Activated CD4-positive, CD25-positive, alpha-beta regulatory T cell treated with anti-CD3 and anti-CD28 coated beads, Interleukin-2, amount 50 U/mL, for 72 hours (primary cell): Measurements from ENCODE around the gene GPT2.
"Not testable (repeated sequence)": the region's sequence is repeated elsewhere in the genome, so short reads cannot be mapped to it uniquely, and the experiment has no call there.

Experiments
- DNase-seq: peaks from one replicate; pipeline ENCODE4 v3.0.0; 2021

Gene GPT2

GRCh38 chr16:46923513-46924295 is 39.5 kb downstream of the GPT2 start:
- DNase-seq: no peak

DNA sequence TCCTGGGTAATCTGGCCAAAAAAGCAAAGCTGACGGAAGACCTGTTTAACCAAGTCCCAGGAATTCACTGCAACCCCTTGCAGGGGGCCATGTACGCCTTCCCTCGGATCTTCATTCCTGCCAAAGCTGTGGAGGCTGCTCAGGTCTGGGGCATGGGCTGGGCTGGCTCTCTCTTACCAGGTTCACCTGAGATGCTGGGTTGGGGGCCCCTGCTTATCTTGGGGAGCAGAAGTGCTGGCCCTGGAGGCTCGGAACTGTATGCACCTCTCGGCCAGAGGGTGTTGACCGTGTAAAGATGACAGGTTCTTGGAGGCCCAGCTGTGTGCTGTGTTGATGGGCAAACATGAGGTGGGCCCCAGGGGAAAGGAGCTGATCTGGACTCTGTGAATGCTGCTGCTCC is 40.2 kb downstream of the GPT2 start:
- no peak for DNase-seq

- no peak for DNase-seq
These were observed 42.5 kb downstream of the GPT2 start for GRCh38 chr16:46926470-46927225.

DNA sequence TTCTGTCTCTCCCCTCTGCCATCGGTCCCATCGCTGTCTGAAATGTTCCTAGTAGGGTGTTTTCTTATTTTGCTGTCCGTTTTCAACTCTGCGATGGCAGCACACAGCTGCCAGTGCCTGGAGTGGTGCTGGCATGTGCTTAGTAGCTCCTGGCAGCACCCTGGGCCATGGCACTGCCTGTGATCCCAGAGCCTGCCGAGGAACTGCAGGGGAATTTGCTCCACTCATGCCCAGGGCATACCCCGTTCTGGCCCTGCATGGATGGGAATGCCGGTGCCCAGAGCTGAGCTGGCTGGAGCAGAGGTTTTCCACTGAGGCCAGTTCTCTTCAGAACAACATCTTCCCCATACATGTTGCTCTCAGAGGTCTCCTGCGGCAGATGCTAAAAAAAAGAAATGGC is 43.1 kb downstream of the GPT2 start:
- no peak for DNase-seq

DNA sequence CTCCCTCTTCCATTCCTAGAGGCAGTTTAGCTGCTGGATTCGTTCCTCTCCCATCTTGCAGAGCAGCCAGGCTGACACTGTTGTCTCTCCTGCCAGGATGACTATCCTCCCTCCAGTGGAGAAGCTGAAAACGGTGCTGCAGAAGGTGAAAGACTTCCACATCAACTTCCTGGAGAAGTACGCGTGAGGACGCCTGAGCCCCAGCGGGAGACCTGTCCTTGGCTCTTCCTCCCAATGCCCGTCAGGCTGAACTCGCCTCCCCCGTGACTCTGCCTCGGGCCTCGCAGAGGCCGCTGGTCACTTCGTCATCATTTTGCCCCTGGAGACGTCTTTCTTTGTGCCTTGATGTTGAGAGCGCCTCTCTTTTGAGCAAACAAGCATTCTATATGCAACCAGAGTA is 44.6 kb downstream of the GPT2 start:
- no peak for DNase-seq

GRCh38 chr16:46929378-46930332 is 45.5 kb downstream of the GPT2 start:
- peak; percentile 77 for DNase-seq

- no peak for DNase-seq
These were observed 46.7 kb downstream of the GPT2 start for GRCh38 chr16:46930861-46931260.

GRCh38 chr16:46932802-46933201 is 48.6 kb downstream of the GPT2 start:
- DNase-seq: no peak

DNA sequence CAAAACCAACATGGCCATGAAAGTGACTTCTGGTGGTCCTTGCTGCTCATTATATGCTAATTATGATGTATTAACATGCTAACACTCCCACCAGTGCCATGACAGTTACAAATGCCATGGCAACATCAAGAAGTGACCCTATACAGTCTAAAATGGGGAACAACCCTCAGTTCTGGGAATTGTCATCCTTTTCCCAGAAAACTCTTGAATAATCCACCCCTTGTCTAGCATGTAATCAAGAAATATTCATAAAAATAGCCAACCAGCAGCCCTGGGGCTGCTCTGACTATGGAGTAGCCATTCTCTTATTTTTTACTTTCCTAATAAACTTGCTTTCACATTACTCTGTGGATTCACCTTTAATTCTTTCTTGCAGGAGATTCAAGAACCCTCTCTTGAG is 53.4 kb downstream of the GPT2 start:
- DNase-seq: no peak

DNA sequence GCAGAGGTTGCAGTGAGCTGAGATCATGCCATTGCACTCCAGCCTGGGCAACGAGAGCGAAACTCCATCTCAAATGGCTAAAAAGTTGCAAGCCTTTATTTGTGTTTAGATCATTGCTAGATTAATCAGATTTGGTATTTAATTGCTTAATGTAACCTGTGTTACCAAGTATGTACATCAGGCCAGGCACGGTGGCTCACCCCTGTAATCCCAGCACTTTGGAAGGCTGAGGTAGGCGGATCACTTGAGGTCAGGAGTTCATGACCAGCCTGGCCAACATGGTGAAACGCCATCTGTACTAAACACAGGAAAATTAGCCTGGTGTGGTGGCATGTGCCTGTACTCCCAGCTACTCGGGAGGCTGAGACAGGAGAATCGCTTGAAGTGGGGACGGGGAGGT is 60.6 kb downstream of the GPT2 start:
- DNase-seq: not testable (repeated sequence)

DNA sequence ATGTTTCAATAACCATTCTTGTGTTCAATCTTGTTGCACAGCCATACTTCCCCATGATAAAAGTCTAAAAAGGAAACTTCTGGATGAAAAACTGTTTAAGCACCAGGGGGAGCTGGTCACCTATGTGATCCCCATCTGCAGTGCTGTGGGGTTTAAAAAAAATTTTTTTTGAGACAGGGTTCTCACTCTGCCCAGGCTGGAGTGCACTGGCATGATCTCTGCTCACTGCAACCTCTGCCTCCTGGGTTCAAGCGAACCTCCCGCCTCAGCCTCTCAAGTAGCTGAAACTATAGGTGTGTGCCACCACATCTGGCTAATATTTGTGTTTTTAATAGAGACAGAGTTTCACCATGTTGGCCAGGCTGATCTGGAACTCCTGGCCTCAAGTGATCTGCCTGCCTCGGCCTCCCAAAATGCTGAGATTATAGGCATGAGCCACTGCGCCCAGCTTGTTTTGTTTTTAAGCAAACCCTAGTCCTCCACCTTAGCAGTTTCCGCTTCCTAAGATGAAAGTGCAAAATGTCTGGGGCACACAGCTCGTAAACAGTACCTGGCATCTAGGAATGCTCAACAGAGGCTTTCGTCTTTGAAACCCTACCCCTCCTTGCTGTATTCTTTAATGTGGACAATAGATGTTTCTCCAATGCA is 63.9 kb downstream of the GPT2 start:
- DNase-seq: no peak

DNA sequence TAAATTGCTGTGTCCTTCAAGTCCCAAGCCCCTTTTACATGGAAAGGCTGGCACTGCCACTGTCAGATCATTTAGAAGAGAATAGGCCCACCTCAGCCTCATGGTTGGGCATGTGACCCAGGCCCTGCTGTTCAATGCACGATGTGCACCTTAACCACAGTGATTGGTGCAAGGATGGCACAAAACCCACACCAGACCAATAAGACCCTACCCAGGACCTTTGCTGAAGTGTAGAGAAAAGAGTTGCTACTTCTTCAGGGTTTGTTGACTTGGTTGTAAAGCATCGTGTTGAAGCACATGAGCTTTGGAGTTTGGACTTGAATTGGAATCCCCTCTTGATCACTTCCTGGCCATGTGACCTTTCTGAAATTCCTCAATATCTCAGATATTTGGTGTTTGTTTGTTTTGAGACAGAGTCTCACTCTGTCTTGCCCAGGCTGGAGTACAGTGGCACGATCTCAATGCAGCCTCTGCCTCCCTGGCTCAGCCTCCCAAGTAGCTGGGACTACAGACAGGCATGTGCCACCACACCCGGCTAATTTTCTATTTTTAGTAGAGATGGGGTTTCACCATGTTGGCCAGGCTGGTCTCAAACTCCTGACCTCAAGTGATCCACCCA is 64.5 kb downstream of the GPT2 start:
- no peak for DNase-seq

GRCh38 chr16:46949241-46949892 is 65.2 kb downstream of the GPT2 start:
- DNase-seq: no peak

GRCh38 chr16:46950009-46950408 is 65.8 kb downstream of the GPT2 start:
- no peak for DNase-seq

- no peak for DNase-seq
These were observed 70.4 kb downstream of the GPT2 start for GRCh38 chr16:46954562-46954961.

DNA sequence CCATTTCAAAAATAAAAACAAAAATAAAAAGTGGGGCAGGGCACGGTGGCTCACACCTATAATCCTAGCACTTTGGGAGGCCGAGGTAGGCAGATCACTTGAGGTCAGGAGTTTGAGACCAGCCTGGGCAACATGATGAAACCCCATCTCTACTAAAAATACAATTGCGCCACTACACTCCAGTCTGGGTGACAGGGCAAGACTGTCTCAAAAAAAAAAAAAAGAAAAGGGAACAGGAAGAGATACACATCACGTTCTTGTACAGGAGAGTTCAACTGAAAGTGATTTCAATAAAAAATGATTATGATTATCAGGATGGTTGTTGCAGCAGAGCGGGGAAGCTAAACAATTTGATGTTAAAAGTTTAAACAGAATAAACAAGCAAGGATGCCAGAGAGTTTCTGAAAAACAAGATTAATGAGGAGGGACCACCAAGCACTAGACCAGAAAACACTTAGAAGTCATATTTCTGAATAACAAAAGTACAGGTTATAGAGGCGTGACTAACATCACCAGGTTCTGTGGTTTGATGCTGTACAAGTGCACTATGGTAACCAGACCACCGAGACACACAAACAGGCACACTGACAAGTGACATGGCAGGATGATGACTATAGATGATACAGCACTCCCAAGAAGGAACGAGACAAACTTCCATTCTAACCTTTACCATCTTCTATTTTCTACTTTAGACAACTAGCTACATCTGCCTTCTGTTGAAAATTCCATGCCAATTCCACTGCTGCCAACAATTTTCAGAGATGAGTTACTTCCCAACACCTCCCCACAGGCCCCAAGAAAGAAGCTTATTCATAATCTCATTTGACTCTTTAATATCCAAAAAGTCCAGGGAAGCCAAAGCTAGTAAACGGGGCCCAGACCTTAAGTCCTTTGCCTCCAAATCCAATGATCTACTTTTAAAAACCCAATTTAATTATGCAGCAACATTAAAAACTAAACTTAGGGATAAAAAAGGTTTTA is 77.5 kb downstream of the GPT2 start:
- DNase-seq: no peak

GRCh38 chr16:46962629-46963028 is 78.5 kb downstream of the GPT2 start:
- DNase-seq: no peak

GRCh38 chr16:46968063-46968435 is 83.9 kb downstream of the GPT2 start:
- DNase-seq: no peak

DNA sequence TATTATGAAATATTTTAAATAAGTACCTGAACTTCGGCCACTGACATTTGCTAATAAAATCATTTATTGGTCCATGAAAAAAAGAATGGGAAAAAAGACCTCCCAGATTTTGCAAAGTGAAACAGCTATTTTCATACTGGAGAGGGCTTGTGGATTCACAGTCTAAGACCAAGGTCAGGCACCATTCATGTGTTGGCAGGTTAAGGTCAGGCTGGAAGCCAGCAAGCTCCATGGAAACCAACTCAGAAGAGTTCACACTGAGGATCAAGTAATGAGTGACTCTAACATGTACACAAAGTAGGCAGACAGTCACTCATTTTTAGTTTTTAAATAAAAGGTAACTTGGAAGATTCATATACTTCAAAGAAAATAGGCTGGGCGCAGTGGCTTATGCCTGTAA is 85.9 kb downstream of the GPT2 start:
- no peak for DNase-seq

DNA sequence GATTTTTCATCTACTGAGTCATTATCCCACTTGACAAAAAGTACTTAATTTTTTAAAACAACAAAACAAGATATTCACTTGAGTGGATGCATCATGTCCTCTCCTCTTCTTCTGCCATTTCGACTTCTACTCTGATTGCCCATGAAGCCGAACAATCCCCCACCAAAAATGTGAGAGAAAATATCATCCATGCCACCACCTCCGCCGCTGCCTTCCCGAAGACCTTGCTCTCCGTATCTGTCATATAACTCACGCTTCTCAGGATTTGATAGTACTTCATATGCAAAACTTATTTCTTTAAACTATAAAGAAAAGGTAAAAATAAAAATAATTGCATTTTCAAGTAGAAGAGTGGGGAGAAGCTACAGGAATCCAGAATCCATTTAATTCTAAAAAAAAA is 87.1 kb downstream of the GPT2 start:
- no peak for DNase-seq
